Brain microvascular endothelial cell (primary cell): Measurements from ENCODE around the gene MARCHF7.
"Not testable (repeated sequence)": the region's sequence is repeated elsewhere in the genome, so short reads cannot be mapped to it uniquely, and the experiment has no call there.

Experiments used
- DNase-seq: peaks from one replicate; pipeline ENCODE4 v3.0.0-alpha.2; 2020
- H3K27ac ChIP-seq: fragments of 250-450 bp; sonication (Bioruptor Pico); 2 replicates; pipeline ENCODE4 v1.5.1; 2020; ENCODE audit warnings: mild to moderate bottlenecking, moderate library complexity
- H3K27me3 ChIP-seq: fragments of 250-450 bp; sonication (Bioruptor Pico); replicated peaks from 2 replicates; pipeline ENCODE4 v1.5.1; 2020; ENCODE audit warnings: mild to moderate bottlenecking
- H3K36me3 ChIP-seq: fragments of 250-450 bp; sonication (Bioruptor Pico); replicated peaks from 2 replicates; pipeline ENCODE4 v1.5.1; 2020; ENCODE audit warnings: mild to moderate bottlenecking
- H3K4me3 ChIP-seq: 2 replicates; pipeline ENCODE4 v1.5.1; 2011; ENCODE audit warnings: low read depth, mild to moderate bottlenecking, control low read depth, low read length, moderate library complexity
- CTCF ChIP-seq: IDR thresholded peaks from 2 replicates; pipeline ENCODE4 v1.5.1; 2011; ENCODE audit warnings: low read depth, mild to moderate bottlenecking, moderate library complexity, low read length, control low read depth, inconsistent platforms; ENCODE audit errors: missing control alignments
- in situ Hi-C: cut with HindIII; loops from 2 replicates; pipeline ENCODE4 v1.10.0; 2017; ENCODE audit warnings: low sequenced_read_pairs, low pct_ligation_motif_present

Gene MARCHF7

GRCh38 chr2:159712143-159712928 lies at the start of gene MARCHF7:
TSS of gene MARCHF7 (plus strand) at chr2:159712506. CDS start at chr2:159729023, 16,517 bp downstream.
- Histone ChIP-seq H3K36me3 (peaks cover 22% of the 10 kb centered on the region), H3K4me3 (peak within 1 kb of the TSS; percentile 97), H3K27ac (peak within 1 kb of the TSS; percentile 96), H3K27me3 (no peaks in the 10 kb centered on the region)
- DNase-seq = peak; percentile 93
- peak; percentile 64 for TF ChIP-seq CTCF
- in situ Hi-C loops = no loop called here

GRCh38 chr2:159667423-159667822 lies 44.9 kb upstream of the MARCHF7 start:
- H3K27ac ChIP-seq, H3K4me3 ChIP-seq, H3K27me3 ChIP-seq, H3K36me3 ChIP-seq, in situ Hi-C loops, DNase-seq: not testable (repeated sequence)

GRCh38 chr2:159671047-159671446 lies 41.3 kb upstream of the MARCHF7 start:
- H3K27me3 ChIP-seq = no peaks in the 10 kb centered on the region
- H3K27ac ChIP-seq = no peak overlapping the region
- no peaks in the 10 kb centered on the region for H3K36me3 ChIP-seq
- no peak for TF ChIP-seq CTCF
- no peak overlapping the region for H3K4me3 ChIP-seq
- no peak for DNase-seq
- in situ Hi-C loops = no loop called here

- in situ Hi-C loops = no loop called here
- Histone ChIP-seq H3K4me3 (no peak overlapping the region), H3K36me3 (no peaks in the 10 kb centered on the region), H3K27ac (no peak overlapping the region), H3K27me3 (no peaks in the 10 kb centered on the region)
- no peak for TF ChIP-seq CTCF
- DNase-seq = no peak
Observed at GRCh38 chr2:159677654-159678053, 34.7 kb upstream of the MARCHF7 start.

- DNase-seq = no peak
- Histone ChIP-seq H3K36me3 (no peaks in the 10 kb centered on the region), H3K4me3 (no peak overlapping the region), H3K27me3 (no peaks in the 10 kb centered on the region), H3K27ac (no peak overlapping the region)
- TF ChIP-seq CTCF = no peak
- in situ Hi-C loops = no loop called here
Observed at GRCh38 chr2:159680692-159681091, 31.6 kb upstream of the MARCHF7 start.

- peak; percentile 8 for DNase-seq
- H3K27ac ChIP-seq = no peak overlapping the region
- no peaks in the 10 kb centered on the region for H3K36me3 ChIP-seq
- in situ Hi-C loops = no loop called here
- no peaks in the 10 kb centered on the region for H3K27me3 ChIP-seq
- TF ChIP-seq CTCF = no peak
- H3K4me3 ChIP-seq = no peak overlapping the region
Observed at GRCh38 chr2:159683817-159684216, 28.5 kb upstream of the MARCHF7 start.
